SK-N-SH (cell line): Measurements from ENCODE around the gene DCDC1. TPM values are rescaled to one million over a fixed set of nuclear protein-coding genes. Genes with fewer than 3 reads are reported as not detected.

Experiments used
- CTCF ChIA-PET: fragments of 300-600, 350-600 bp; formaldehyde crosslinking; extraction: SDS; loops from one replicate; lab custom pipeline; 2021; lab: Yijun Ruan, JAX
- POLR2A ChIA-PET: fragments of 350-600 bp; sonication (Branson Sonifier 250); formaldehyde crosslinking; extraction: SDS; loops from one replicate; lab custom pipeline; 2020; ENCODE audit warnings: antibody characterized with exemption, inconsistent platforms; lab: Yijun Ruan, JAX
- DNase-seq: peaks from one replicate; pipeline ENCODE4 v3.0.0; 2012
- H2AFZ ChIP-seq: fragments of 200-600 bp; sonication (generic); 2 replicates; pipeline ENCODE4 v1.8.1; 2016; ENCODE audit warnings: antibody characterized with exemption, mild to moderate bottlenecking, low read depth
- H3F3A ChIP-seq: fragments of 200-600 bp; sonication (generic); replicated peaks from 2 replicates; pipeline ENCODE3; 2016; ENCODE audit warnings: antibody characterized with exemption, mild to moderate bottlenecking; ENCODE audit not compliant: insufficient read depth
- H3K27ac ChIP-seq, 2 experiments: fragments of 200-500 bp in 1 of 2; fragments of 200-600 bp in 1 of 2; sonication (Bioruptor generic) in 1 of 2; sonication (generic), shearing (Covaris generic) in 1 of 2; 2 replicates each; pipeline versions ENCODE4 v1.5.1 to v1.6.1; 2014 to 2016; ENCODE audit warnings: low read depth in 2 of 2, inconsistent platforms in 1 of 2, low read length in 1 of 2, mild to moderate bottlenecking in 1 of 2, mixed read lengths in 1 of 2
- H3K27me3 ChIP-seq: fragments of 200-600 bp; sonication (generic), shearing (Covaris generic); 2 replicates; pipeline ENCODE4 v1.6.1; 2016; ENCODE audit warnings: mixed run types; ENCODE audit not compliant: insufficient read depth
- H3K36me3 ChIP-seq, 2 experiments: fragments of 200-500 bp in 1 of 2; fragments of 200-600 bp in 1 of 2; sonication (Bioruptor generic) in 1 of 2; sonication (generic) in 1 of 2; replicated peaks in 1 of 2; 2 replicates each; pipeline versions ENCODE3 to v1.5.1; 2014 to 2016; ENCODE audit warnings: low read length in 1 of 2, mild to moderate bottlenecking in 1 of 2; ENCODE audit not compliant: insufficient read depth in 2 of 2, control insufficient read depth in 1 of 2
- H3K4me1 ChIP-seq, 2 experiments: fragments of 200-500 bp in 1 of 2; fragments of 200-600 bp in 1 of 2; sonication (Bioruptor generic) in 1 of 2; sonication (generic), shearing (Covaris generic) in 1 of 2; 2 replicates each; pipeline versions ENCODE4 v1.5.1 to v1.6.1; 2014 to 2016; ENCODE audit warnings: low read depth in 1 of 2, low read length in 1 of 2, mixed run types in 1 of 2; ENCODE audit not compliant: insufficient read depth in 2 of 2, control insufficient read depth in 1 of 2
- H3K4me2 ChIP-seq: fragments of 200-600 bp; sonication (generic), shearing (Covaris generic); 2 replicates; pipeline ENCODE4 v1.6.1; 2017; ENCODE audit warnings: mixed run types
- H3K4me3 ChIP-seq, 2 experiments: fragments of 200-500 bp in 1 of 2; fragments of 200-600 bp in 1 of 2; sonication (Bioruptor generic) in 1 of 2; sonication (generic), shearing (Covaris generic) in 1 of 2; 2 replicates each; pipeline versions ENCODE4 v1.5.1 to v1.8.1; 2014 to 2016; ENCODE audit warnings: low read depth in 2 of 2, inconsistent platforms in 1 of 2, low read length in 1 of 2, mild to moderate bottlenecking in 1 of 2, mixed read lengths in 1 of 2, moderate library complexity in 1 of 2
- H3K79me2 ChIP-seq: fragments of 200-600 bp; sonication (generic); 2 replicates; pipeline ENCODE4 v1.8.1; 2017; ENCODE audit warnings: mild to moderate bottlenecking; ENCODE audit not compliant: insufficient read depth
- H3K9ac ChIP-seq: fragments of 200-600 bp; sonication (generic); 2 replicates; pipeline ENCODE4 v1.6.1; 2017; ENCODE audit warnings: mixed run types
- H3K9me2 ChIP-seq: fragments of 200-600 bp; sonication (generic); 2 replicates; pipeline ENCODE4 v1.6.1; 2017; ENCODE audit warnings: mixed run types
- H3K9me3 ChIP-seq: fragments of 200-600 bp; sonication (generic); 2 replicates; pipeline ENCODE4 v1.6.1; 2017; ENCODE audit warnings: mixed run types, mild to moderate bottlenecking, moderate library complexity
- H4K20me1 ChIP-seq: fragments of 200-600 bp; sonication (generic); 2 replicates; pipeline ENCODE4 v1.6.1; 2017; ENCODE audit warnings: mild to moderate bottlenecking, mixed run types; ENCODE audit not compliant: insufficient read depth
- CHD2 ChIP-seq: fragments of 150-350 bp; IDR thresholded peaks from 2 replicates; pipeline ENCODE4 v1.6.1; 2018; ENCODE audit warnings: low read length; ENCODE audit not compliant: partially characterized antibody
- FOXJ3 ChIP-seq: sonication (generic); formaldehyde crosslinking; IDR thresholded peaks from 2 replicates; pipeline ENCODE4 v1.5.1; 2020; ENCODE audit warnings: mild to moderate bottlenecking, missing genetic modification reagents
- GABPA ChIP-seq: IDR thresholded peaks from 2 replicates; pipeline ENCODE4 v1.4.0; 2012; ENCODE audit warnings: low read depth, mild to moderate bottlenecking
- RCOR1 ChIP-seq: fragments of 150-350 bp; IDR thresholded peaks from 2 replicates; pipeline ENCODE4 v1.6.1; 2017; ENCODE audit warnings: antibody characterized with exemption, low read length
- RFX5 ChIP-seq: IDR thresholded peaks from 2 replicates; pipeline ENCODE4 v1.6.1; 2012; ENCODE audit warnings: mild to moderate bottlenecking, improper control_type of control experiment, low read length
- SIN3A ChIP-seq: IDR thresholded peaks from 2 replicates; pipeline ENCODE4 v1.6.1; 2012; ENCODE audit warnings: low read depth, mild to moderate bottlenecking, low read length, moderate library complexity, borderline replicate concordance
- SMC3 ChIP-seq: IDR thresholded peaks from 2 replicates; pipeline ENCODE4 v1.6.1; 2012; ENCODE audit warnings: low read depth, low read length, improper control_type of control experiment
- TCF12 ChIP-seq: IDR thresholded peaks from 2 replicates; pipeline ENCODE4 v1.4.0; 2012
- USF1 ChIP-seq: IDR thresholded peaks from 2 replicates; pipeline ENCODE4 v1.4.0; 2012; ENCODE audit warnings: low read depth, borderline replicate concordance
- ZBTB33 ChIP-seq: IDR thresholded peaks from 2 replicates; pipeline ENCODE4 v1.4.0; 2012; ENCODE audit warnings: low read depth, borderline replicate concordance
- WGBS: methylation state at CpG from one replicate; pipeline ENCODE4 v1.1.6; 2017; ENCODE audit warnings: low lambda C conversion rate; 5-methylcytosine and 5-hydroxymethylcytosine counted together
- polyA plus RNA-seq, 3 experiments: library from polyadenylated mRNA; depleted of rRNA; stranded (reverse); fragments of >200 nt; gene quantifications; 2 replicates each; pipeline ENCODE4 v1.2.3, GENCODE V29; 2012
- TF ChIP-seq, protein P1 (sequence below): fragments of 150-350 bp; IDR thresholded peaks from 2 replicates; pipeline ENCODE4 v1.6.1; 2017; ENCODE audit warnings: antibody characterized with exemption, low read length, low read depth, borderline replicate concordance

DCDC1 gene
- polyA plus RNA-seq, 1 of the 3 experiments (the other 2 are of a cell fraction), result 0.12 TPM

- no peaks in the 10 kb centered on the region for H4K20me1 ChIP-seq
- peak overlapping the region in 1 of 2 experiments; percentile 50; a peak in 1 of 4 replicates for H3K4me3 ChIP-seq
- H3K9ac ChIP-seq, result peak overlapping the region; percentile 59; the same call in 1 of the 2 replicates
- no peak for TF ChIP-seq SMC3
- TF ChIP-seq SIN3A, result no peak
- TF ChIP-seq ZBTB33, result no peak
- TF ChIP-seq USF1, result no peak
- TF ChIP-seq CHD2, result no peak
- 0 out of 2 replicates have a peak, but pooled peaks have one; percentile 7 for TF ChIP-seq RCOR1
- TF ChIP-seq FOXJ3 (CRISPR knock-in tag), result no peak
- TF ChIP-seq TCF12, result no peak
- TF ChIP-seq, all 33 proteins: peak for 1
- WGBS, result 50% methylated on average over 6 of the region's 6 CpGs
- DNase-seq, result peak; percentile 3
- H2AFZ ChIP-seq, result peak overlapping the region; percentile 85
- H3K79me2 ChIP-seq, result no peaks in the 10 kb centered on the region
- H3F3A ChIP-seq, result peaks cover 10% of the 10 kb centered on the region
- no peaks in the 10 kb centered on the region for H3K9me3 ChIP-seq
- no peaks in the 10 kb centered on the region for H3K36me3 ChIP-seq
- peaks cover 9 to 16% of the 10 kb centered on the region in 2 experiments; a peak in 3 of 4 replicates for H3K4me1 ChIP-seq
- H3K9me2 ChIP-seq, result no peaks in the 10 kb centered on the region
- peak overlapping the region; percentile 79 for H3K4me2 ChIP-seq
- H3K27ac ChIP-seq, result peak overlapping the region; percentile 48 to 87; a peak in 3 of 4 replicates
- POLR2A ChIA-PET, result no interaction called here
- CTCF ChIA-PET, result interaction anchor here (1.1 kb wide), 1 partner anchor 8 kb away, joined by 3 read pairs; no protein-coding TSS in a partner anchor
- H3K27me3 ChIP-seq, result no peaks in the 10 kb centered on the region
Observed at GRCh38 chr11:30983776-30984441, 385.6 kb downstream of the DCDC1 start.

DNA sequence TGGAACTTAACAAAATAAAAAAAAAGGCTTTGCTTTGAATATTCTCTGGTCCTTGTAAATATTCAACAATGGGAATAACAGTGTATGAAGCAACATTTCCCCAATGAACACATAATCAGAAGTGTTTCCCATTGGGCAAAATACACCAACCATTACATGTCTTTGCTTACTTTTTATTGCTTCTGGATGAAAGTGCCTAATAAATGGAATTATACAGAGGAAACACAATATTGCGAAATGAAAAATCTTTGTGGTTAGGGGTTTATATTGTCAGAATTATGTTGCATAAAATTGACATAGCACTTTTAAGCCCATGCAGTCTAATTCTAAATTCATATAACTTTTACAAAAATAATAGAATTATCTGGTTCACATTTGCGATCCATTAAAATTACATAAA, 386.4 kb downstream of the DCDC1 start:
- Histone ChIP-seq H3K36me3 (no peaks in the 10 kb centered on the region), H3K4me2 (no peak overlapping the region), H4K20me1 (no peaks in the 10 kb centered on the region), H3K79me2 (no peaks in the 10 kb centered on the region), H2AFZ (no peak overlapping the region), H3K27ac (no peak overlapping the region), H3K27me3 (no peaks in the 10 kb centered on the region), H3K9me2 (no peaks in the 10 kb centered on the region), H3K9me3 (no peaks in the 10 kb centered on the region), H3F3A (peaks cover 10% of the 10 kb centered on the region), H3K4me3 (no peak overlapping the region), H3K4me1 (peaks cover 9 to 16% of the 10 kb centered on the region in 2 experiments; a peak in 3 of 4 replicates), H3K9ac (no peak overlapping the region)
- POLR2A ChIA-PET, result no interaction called here
- no peak for DNase-seq
- TF ChIP-seq, protein P1, sequence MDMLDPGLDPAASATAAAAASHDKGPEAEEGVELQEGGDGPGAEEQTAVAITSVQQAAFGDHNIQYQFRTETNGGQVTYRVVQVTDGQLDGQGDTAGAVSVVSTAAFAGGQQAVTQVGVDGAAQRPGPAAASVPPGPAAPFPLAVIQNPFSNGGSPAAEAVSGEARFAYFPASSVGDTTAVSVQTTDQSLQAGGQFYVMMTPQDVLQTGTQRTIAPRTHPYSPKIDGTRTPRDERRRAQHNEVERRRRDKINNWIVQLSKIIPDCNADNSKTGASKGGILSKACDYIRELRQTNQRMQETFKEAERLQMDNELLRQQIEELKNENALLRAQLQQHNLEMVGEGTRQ, result no peak
- TF ChIP-seq GABPA (no peak), RFX5 (no peak)
- CTCF ChIA-PET, result interaction anchor here (1.1 kb wide), 1 partner anchor 8 kb away, joined by 3 read pairs; no protein-coding TSS in a partner anchor
- WGBS, result 97% methylated on average over 2 of the region's 2 CpGs
